ENCODE data around the gene USH1G.

GRCh38 chr17:74868251-74868907, 54.7 kb downstream of the USH1G start:
- TF ChIP-seq CTCF (IDR thresholded peaks at IDR 0.05; ENCODE audit: low read length) (no peak), EZH2 (IDR thresholded peaks at IDR 0.05; ENCODE audit: borderline replicate concordance, low read length) (no peak)

Measured in OCI-LY1 (cell line).